Epithelial cell of proximal tubule (primary cell): ENCODE results near the gene PITX1. TPM values are rescaled to one million over a fixed set of nuclear protein-coding genes. Genes with fewer than 3 reads are reported as not detected.

Experiments used
- DNase-seq: peaks from one replicate; pipeline ENCODE4 v3.0.0-alpha.2; 2011; ENCODE audit warnings: low read depth
- H3K4me3 ChIP-seq: 2 replicates; pipeline ENCODE4 v1.5.1; 2011; ENCODE audit warnings: low read depth, mild to moderate bottlenecking, low read length
- CTCF ChIP-seq: conservative IDR thresholded peaks from 2 replicates; pipeline ENCODE4 v1.5.1; 2012; ENCODE audit warnings: low read depth, mild to moderate bottlenecking, low read length
- total RNA-seq: library from RNA; depleted of rRNA; stranded (reverse); fragments of >200 nt; gene quantifications from 2 replicates; pipeline ENCODE4 v1.2.3, GENCODE V29; 2015

PITX1 gene
- total RNA-seq, 1 donor from 2014 or later, result 1.6 TPM

GRCh38 chr5:135067587-135067986, 33.6 kb upstream of the PITX1 start:
- H3K4me3 ChIP-seq, result no peak overlapping the region
- no peak for DNase-seq
- no peak for TF ChIP-seq CTCF

- DNase-seq, result no peak
- H3K4me3 ChIP-seq, result no peak overlapping the region
- TF ChIP-seq CTCF, result no peak
Observed at GRCh38 chr5:135066781-135067180, 32.8 kb upstream of the PITX1 start.

- DNase-seq, result no peak
- no peak overlapping the region for H3K4me3 ChIP-seq
- TF ChIP-seq CTCF, result no peak
Observed at GRCh38 chr5:135065306-135066265, 31.6 kb upstream of the PITX1 start.

GRCh38 chr5:135064235-135064570, 30.2 kb upstream of the PITX1 start:
- no peak for DNase-seq
- TF ChIP-seq CTCF, result no peak
- H3K4me3 ChIP-seq, result no peak overlapping the region

- no peak overlapping the region for H3K4me3 ChIP-seq
- no peak for TF ChIP-seq CTCF
- no peak for DNase-seq
Observed at GRCh38 chr5:135063511-135064234, 29.6 kb upstream of the PITX1 start.

GRCh38 chr5:135063056-135063445, 29.0 kb upstream of the PITX1 start:
- no peak for TF ChIP-seq CTCF
- no peak for DNase-seq
- H3K4me3 ChIP-seq, result no peak overlapping the region
